HG02588 (cell line): ENCODE measurements around the gene ADRM1.

ENCODE experiments used
- ATAC-seq: cut with Tn5 transposase; IDR thresholded peaks from one replicate; pipeline ENCODE4 v1.9.1; 2021; ENCODE audit warnings: mild to moderate bottlenecking, moderate library complexity; ENCODE audit not compliant: unreplicated experiment

ADRM1 gene

GRCh38 chr20:62352402-62353288 lies 49.8 kb downstream of the ADRM1 start:
- ATAC-seq, result no peak

GRCh38 chr20:62353289-62354030 lies 50.7 kb downstream of the ADRM1 start:
- no peak for ATAC-seq

- no peak for ATAC-seq
Observed at GRCh38 chr20:62354031-62354808, 51.4 kb downstream of the ADRM1 start.

- no peak for ATAC-seq
Observed at GRCh38 chr20:62354811-62355341, 52.1 kb downstream of the ADRM1 start.

- no peak for ATAC-seq
Observed at GRCh38 chr20:62355516-62355877, 52.7 kb downstream of the ADRM1 start.

GRCh38 chr20:62355878-62356588 lies 53.2 kb downstream of the ADRM1 start:
- ATAC-seq, result no peak

- ATAC-seq, result no peak
Observed at GRCh38 chr20:62356589-62357186, 53.9 kb downstream of the ADRM1 start.

- no peak for ATAC-seq
Observed at GRCh38 chr20:62357187-62357667, 54.4 kb downstream of the ADRM1 start.

- ATAC-seq, result no peak
Observed at GRCh38 chr20:62357681-62358080, 54.9 kb downstream of the ADRM1 start.
